ENCODE data around the gene CCDC187.

- TF ChIP-seq MXI1 (conservative IDR thresholded peaks at IDR 0.05; ENCODE audit: poor library complexity, severe bottlenecking) (no peak), POLR2AphosphoS5 (IDR thresholded peaks at IDR 0.05) (no peak), SMC3 (conservative IDR thresholded peaks at IDR 0.05; ENCODE audit: poor library complexity) (no peak), RAD21 (conservative IDR thresholded peaks at IDR 0.05) (no peak)
- TF ChIP-seq, protein P1, sequence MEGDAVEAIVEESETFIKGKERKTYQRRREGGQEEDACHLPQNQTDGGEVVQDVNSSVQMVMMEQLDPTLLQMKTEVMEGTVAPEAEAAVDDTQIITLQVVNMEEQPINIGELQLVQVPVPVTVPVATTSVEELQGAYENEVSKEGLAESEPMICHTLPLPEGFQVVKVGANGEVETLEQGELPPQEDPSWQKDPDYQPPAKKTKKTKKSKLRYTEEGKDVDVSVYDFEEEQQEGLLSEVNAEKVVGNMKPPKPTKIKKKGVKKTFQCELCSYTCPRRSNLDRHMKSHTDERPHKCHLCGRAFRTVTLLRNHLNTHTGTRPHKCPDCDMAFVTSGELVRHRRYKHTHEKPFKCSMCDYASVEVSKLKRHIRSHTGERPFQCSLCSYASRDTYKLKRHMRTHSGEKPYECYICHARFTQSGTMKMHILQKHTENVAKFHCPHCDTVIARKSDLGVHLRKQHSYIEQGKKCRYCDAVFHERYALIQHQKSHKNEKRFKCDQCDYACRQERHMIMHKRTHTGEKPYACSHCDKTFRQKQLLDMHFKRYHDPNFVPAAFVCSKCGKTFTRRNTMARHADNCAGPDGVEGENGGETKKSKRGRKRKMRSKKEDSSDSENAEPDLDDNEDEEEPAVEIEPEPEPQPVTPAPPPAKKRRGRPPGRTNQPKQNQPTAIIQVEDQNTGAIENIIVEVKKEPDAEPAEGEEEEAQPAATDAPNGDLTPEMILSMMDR (IDR thresholded peaks at IDR 0.05; ENCODE audit: poor library complexity, severe bottlenecking) = no peak
Measured at GRCh38 chr9:136314056-136314416, 10.1 kb upstream of the CCDC187 start.

All from neural cell (in vitro differentiated cells).